Measurements from ENCODE around the gene ARHGAP24. TPM values are rescaled to one million over a fixed set of nuclear protein-coding genes. Genes with fewer than 3 reads are reported as not detected.
"Not testable (repeated sequence)": the region's sequence is repeated elsewhere in the genome, so short reads cannot be mapped to it uniquely, and the experiment has no call there.

The ARHGAP24 gene
- total RNA-seq, 2 experiments from 2014 or later: not detected

DNA sequence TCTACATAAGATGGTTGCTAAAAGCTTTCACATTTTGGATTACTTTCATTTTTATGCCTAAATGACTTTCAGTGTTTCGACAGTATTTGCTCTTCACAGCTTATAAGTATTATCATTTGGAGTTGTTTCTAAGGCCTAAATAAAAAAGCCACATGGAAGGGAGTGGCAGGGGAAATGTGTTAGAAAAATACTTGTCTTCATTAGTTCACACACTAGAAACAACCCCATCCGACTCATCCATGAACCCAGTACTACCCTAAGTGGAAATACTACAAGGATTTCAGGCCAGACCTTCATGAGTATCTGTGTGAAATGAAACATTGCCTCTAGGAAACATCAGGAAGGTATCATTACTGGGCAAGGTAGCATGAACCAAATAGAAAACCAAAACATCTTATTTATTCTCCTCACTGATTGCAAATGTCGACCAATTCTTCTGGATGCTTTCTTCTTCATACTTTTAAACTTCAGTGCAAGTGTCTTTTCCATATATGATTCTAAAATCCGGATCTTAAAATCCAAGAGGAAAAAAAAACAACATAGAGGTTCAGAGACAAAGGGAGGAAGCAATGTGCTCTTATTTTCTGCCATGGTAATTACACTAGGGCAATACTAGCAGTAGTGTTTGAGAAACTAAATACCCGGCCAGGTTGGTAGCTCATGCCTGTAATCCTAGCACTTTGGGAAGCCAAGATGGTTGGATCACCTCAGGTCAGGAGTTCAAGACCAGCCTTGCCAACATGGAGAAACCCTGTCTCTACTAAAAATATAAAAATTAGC lies 349.4 kb downstream of the ARHGAP24 start:
- no peak for DNase-seq
- H3K9me3 Mint-ChIP-seq: peaks cover 3% of the 10 kb centered on the region
- no peaks in the 10 kb centered on the region for H3K36me3 Mint-ChIP-seq (ENCODE audit: low read depth)
- ChIA-PET POLR2A (no interaction called here), CTCF (no interaction called here)
- no peaks in the 10 kb centered on the region for H3K27me3 Mint-ChIP-seq
- no peaks in the 10 kb centered on the region for H3K4me1 Mint-ChIP-seq
- no peak overlapping the region for H3K4me3 Mint-ChIP-seq
- no peak overlapping the region for H3K27ac Mint-ChIP-seq

DNA sequence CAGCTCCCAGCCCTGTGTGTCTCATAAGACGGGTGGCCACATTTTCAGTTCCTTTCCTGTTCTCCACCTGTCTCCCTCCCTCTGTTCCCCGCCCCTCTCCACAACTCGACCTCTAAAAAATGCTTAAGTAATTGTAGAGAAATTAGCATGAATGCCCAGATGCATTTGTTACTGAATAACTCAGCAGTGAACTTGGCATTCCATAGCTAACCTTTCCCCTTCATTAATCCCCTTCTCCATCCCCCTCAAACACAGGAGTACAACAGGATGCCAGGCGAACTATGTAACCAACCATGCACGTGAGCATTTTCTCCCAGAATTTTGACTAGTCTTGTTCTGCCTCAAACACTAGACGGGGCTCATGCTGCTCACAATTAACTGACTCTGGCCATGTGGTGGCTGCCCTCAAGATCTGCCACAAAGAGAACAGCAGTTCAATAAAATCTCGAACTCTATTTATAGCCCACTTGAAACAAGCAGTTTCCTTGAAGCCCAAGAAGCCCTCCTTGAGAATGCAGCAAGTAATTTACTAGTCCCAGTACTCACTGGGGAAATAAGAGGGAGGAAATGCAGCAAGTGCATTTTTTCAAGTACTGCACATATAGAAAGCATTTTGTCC lies 351.2 kb downstream of the ARHGAP24 start:
- H3K27me3 Mint-ChIP-seq: no peaks in the 10 kb centered on the region
- H3K27ac Mint-ChIP-seq: no peak overlapping the region
- no peak for DNase-seq
- H3K4me3 Mint-ChIP-seq: no peak overlapping the region
- no peaks in the 10 kb centered on the region for H3K4me1 Mint-ChIP-seq
- no peaks in the 10 kb centered on the region for H3K36me3 Mint-ChIP-seq (ENCODE audit: low read depth)
- POLR2A ChIA-PET: no interaction called here
- CTCF ChIA-PET: no interaction called here
- H3K9me3 Mint-ChIP-seq: no peaks in the 10 kb centered on the region

GRCh38 chr4:85828027-85828890 lies 353.3 kb downstream of the ARHGAP24 start:
- no peaks in the 10 kb centered on the region for H3K9me3 Mint-ChIP-seq
- CTCF ChIA-PET: no interaction called here
- DNase-seq: no peak
- no peaks in the 10 kb centered on the region for H3K4me1 Mint-ChIP-seq
- H3K4me3 Mint-ChIP-seq: no peak overlapping the region
- POLR2A ChIA-PET: no interaction called here
- H3K36me3 Mint-ChIP-seq (ENCODE audit: low read depth): no peaks in the 10 kb centered on the region
- no peak overlapping the region for H3K27ac Mint-ChIP-seq
- no peaks in the 10 kb centered on the region for H3K27me3 Mint-ChIP-seq

- no peaks in the 10 kb centered on the region for H3K27me3 Mint-ChIP-seq
- H3K27ac Mint-ChIP-seq: no peak overlapping the region
- ChIA-PET CTCF (no interaction called here), POLR2A (no interaction called here)
- H3K4me3 Mint-ChIP-seq: no peak overlapping the region
- no peak for DNase-seq
- H3K9me3 Mint-ChIP-seq: no peaks in the 10 kb centered on the region
- no peaks in the 10 kb centered on the region for H3K4me1 Mint-ChIP-seq
- H3K36me3 Mint-ChIP-seq (ENCODE audit: low read depth): no peaks in the 10 kb centered on the region
These were observed 354.5 kb downstream of the ARHGAP24 start for GRCh38 chr4:85829276-85830051.

DNA sequence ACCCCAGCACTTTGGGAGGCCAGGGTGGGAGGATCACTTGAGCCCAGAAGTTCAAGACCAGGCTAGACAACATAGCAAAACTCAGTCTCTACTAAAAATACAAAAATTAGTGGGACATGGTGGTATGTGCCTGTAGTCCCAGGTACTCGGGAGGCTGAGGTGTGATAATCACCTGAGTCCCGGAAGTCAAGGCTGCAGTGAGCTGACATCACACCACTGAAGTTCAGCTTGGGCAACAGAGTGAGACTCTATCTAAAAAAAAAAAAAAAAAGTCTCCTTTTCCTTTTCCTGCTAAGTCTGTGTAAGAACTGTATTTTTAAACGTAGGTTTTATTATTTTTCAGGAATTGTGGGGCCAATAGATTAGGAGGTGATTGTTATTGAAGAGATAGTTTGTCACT lies 356.7 kb downstream of the ARHGAP24 start:
- Mint-ChIP-seq H3K9me3 (no peaks in the 10 kb centered on the region), H3K27me3 (no peaks in the 10 kb centered on the region), H3K4me3 (no peak overlapping the region), H3K27ac (no peak overlapping the region), H3K36me3 (ENCODE audit: low read depth) (no peaks in the 10 kb centered on the region), H3K4me1 (no peaks in the 10 kb centered on the region)
- DNase-seq: no peak
- ChIA-PET CTCF (no interaction called here), POLR2A (no interaction called here)

GRCh38 chr4:85833302-85833701 lies 358.4 kb downstream of the ARHGAP24 start:
- Mint-ChIP-seq H3K36me3 (ENCODE audit: low read depth) (no peaks in the 10 kb centered on the region), H3K4me3 (no peak overlapping the region), H3K9me3 (no peaks in the 10 kb centered on the region), H3K27me3 (no peaks in the 10 kb centered on the region), H3K4me1 (no peaks in the 10 kb centered on the region), H3K27ac (no peak overlapping the region)
- DNase-seq: no peak
- CTCF ChIA-PET: interaction anchor here (1.2 kb wide), 1 partner anchor 84 kb away, joined by 3 read pairs; no protein-coding TSS in a partner anchor
- POLR2A ChIA-PET: no interaction called here

DNA sequence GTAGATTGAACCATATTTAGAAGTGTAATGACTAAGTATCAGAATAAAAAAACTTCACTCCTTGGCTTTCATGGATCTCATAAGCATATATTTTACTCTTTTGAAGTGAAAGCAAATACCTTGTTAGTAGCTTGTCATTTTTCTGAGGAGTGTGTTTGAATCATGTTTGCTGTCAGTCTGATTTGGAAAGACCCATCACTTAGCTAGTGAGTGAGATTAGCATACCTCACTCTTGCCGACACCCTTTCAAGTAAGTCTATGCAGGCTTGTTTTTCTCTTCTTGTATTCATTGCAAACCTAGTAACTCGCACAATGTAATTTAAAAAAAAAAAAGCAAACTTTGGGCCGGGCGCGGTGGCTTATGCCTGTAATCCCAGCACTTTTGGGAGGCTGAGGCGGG lies 360.0 kb downstream of the ARHGAP24 start:
- ChIA-PET POLR2A (no interaction called here), CTCF (no interaction called here)
- H3K9me3 Mint-ChIP-seq: no peaks in the 10 kb centered on the region
- DNase-seq: no peak
- H3K27ac Mint-ChIP-seq: no peak overlapping the region
- H3K36me3 Mint-ChIP-seq (ENCODE audit: low read depth): no peaks in the 10 kb centered on the region
- no peaks in the 10 kb centered on the region for H3K4me1 Mint-ChIP-seq
- H3K27me3 Mint-ChIP-seq: no peaks in the 10 kb centered on the region
- H3K4me3 Mint-ChIP-seq: no peak overlapping the region

GRCh38 chr4:85836588-85837438 lies 361.9 kb downstream of the ARHGAP24 start:
- Mint-ChIP-seq H3K4me3 (no peak overlapping the region), H3K9me3 (no peaks in the 10 kb centered on the region), H3K36me3 (ENCODE audit: low read depth) (no peaks in the 10 kb centered on the region), H3K27me3 (no peaks in the 10 kb centered on the region), H3K27ac (no peak overlapping the region), H3K4me1 (no peaks in the 10 kb centered on the region)
- CTCF ChIA-PET: no interaction called here
- POLR2A ChIA-PET: no interaction called here
- DNase-seq: no peak

DNA sequence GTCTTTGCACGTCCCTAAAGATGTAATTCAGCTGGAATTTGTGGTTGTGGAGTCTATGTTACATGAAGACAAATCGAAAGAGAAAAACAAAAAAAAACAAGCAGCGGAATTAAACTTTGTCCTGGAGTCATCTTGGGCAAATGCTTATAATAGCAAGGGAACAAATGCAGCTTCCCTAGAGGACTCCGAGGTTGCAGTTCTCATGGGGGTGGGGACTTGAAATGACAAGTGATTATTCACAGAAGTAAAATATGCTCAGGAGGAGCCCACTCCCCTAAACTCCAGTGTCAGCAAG lies 362.4 kb downstream of the ARHGAP24 start:
- Mint-ChIP-seq H3K4me1 (no peaks in the 10 kb centered on the region), H3K36me3 (ENCODE audit: low read depth) (no peaks in the 10 kb centered on the region), H3K4me3 (no peak overlapping the region), H3K27ac (no peak overlapping the region), H3K27me3 (no peaks in the 10 kb centered on the region), H3K9me3 (no peaks in the 10 kb centered on the region)
- DNase-seq: no peak
- CTCF ChIA-PET: no interaction called here
- POLR2A ChIA-PET: no interaction called here

GRCh38 chr4:85839981-85840451 lies 365.1 kb downstream of the ARHGAP24 start:
- CTCF ChIA-PET; H3K27me3 Mint-ChIP-seq; H3K4me1 Mint-ChIP-seq; H3K36me3 Mint-ChIP-seq (ENCODE audit: low read depth); H3K27ac Mint-ChIP-seq; H3K4me3 Mint-ChIP-seq; POLR2A ChIA-PET; DNase-seq; H3K9me3 Mint-ChIP-seq: not testable (repeated sequence)

GRCh38 chr4:85842540-85842939 lies 367.6 kb downstream of the ARHGAP24 start:
- Mint-ChIP-seq H3K27me3 (no peaks in the 10 kb centered on the region), H3K4me3 (no peak overlapping the region), H3K36me3 (ENCODE audit: low read depth) (no peaks in the 10 kb centered on the region), H3K27ac (no peak overlapping the region), H3K9me3 (no peaks in the 10 kb centered on the region), H3K4me1 (no peaks in the 10 kb centered on the region)
- no peak for DNase-seq
- ChIA-PET CTCF (no interaction called here), POLR2A (no interaction called here)

DNA sequence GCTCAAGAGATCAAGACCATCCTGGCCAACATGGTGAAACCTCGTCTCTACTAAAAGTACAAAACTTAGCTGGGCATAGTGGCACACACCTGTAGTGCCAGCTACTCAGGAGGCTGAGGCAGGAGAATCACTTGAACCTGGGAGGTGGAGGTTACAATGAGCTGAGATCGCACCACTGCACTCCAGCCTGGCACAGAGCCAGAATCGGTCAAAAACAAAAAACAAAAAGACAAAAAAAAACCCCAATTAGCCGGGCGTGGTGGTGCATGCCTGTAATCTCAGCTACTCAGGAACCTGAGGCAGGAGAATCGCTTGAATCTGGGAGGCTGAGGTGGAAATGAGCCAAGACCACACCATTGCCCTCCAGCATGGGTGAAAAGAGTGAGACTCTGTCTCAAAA lies 378.8 kb downstream of the ARHGAP24 start:
- H3K4me3 Mint-ChIP-seq; H3K27ac Mint-ChIP-seq; CTCF ChIA-PET; H3K4me1 Mint-ChIP-seq; H3K27me3 Mint-ChIP-seq; DNase-seq; POLR2A ChIA-PET; H3K36me3 Mint-ChIP-seq (ENCODE audit: low read depth); H3K9me3 Mint-ChIP-seq: not testable (repeated sequence)

All from activated CD4-positive, alpha-beta memory T cell treated with anti-CD3 and anti-CD28 coated beads, Interleukin-2, amount 10 ng/mL, durations not matched to agents 7 days and 5 days (primary cell).